Superior temporal gyrus (tissue), 1 donor: ENCODE results near the gene PGBD2.
"Not testable (repeated sequence)": the region's sequence is repeated elsewhere in the genome, so short reads cannot be mapped to it uniquely, and the experiment has no call there.

ENCODE experiments used
- DNase-seq: peaks from one replicate; pipeline ENCODE4 v3.0.0-alpha.2; 2016; ENCODE audit errors: extremely low spot score

Gene PGBD2

DNA sequence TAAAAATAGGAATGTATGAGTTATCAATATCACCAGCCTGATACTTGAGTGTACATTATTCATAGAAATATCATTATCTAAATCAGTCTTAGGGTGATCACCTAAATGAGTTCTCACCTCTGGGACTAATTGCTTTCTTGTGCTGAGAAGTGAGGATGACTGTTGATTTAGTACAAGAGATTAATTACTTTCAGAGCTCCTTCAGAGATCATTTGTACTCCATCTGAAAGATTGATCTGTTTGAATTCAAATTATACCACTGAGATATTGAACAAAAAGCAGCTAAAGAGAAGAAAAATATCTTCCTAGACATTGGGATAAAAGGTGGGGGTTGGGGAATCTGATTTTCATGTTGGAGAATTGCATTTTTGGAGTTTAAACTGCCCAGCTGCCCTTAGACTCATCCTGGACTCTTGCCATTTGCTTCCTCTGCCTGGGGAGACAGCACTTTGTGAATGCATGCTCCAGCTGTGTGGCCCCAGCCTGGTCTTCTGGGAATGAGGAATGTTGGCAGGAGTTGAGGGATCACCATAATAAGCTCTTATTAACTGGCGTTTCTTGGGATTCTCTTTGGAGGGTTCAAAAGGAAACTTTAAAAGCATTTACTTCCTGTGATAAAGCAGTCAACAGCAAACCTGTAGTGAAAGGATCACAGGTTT lies 19.7 kb upstream of the PGBD2 start:
- no peak for DNase-seq

DNA sequence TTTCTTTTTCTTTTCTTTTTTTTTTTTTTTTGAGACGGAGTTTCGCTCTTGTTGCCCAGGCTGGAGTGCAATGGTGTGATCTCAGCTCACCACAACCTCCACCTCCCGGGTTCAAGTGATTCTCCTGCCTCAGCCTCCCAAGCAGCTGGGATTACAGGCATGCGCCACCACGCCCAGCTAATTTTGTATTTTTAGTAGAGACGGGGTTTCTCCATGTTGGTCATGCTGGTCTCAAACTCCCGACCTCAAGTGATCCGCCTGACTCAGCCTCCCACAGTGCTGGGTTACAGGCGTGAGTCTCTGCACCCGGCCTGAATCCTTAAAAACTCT lies 16.2 kb upstream of the PGBD2 start:
- DNase-seq, result not testable (repeated sequence)

DNA sequence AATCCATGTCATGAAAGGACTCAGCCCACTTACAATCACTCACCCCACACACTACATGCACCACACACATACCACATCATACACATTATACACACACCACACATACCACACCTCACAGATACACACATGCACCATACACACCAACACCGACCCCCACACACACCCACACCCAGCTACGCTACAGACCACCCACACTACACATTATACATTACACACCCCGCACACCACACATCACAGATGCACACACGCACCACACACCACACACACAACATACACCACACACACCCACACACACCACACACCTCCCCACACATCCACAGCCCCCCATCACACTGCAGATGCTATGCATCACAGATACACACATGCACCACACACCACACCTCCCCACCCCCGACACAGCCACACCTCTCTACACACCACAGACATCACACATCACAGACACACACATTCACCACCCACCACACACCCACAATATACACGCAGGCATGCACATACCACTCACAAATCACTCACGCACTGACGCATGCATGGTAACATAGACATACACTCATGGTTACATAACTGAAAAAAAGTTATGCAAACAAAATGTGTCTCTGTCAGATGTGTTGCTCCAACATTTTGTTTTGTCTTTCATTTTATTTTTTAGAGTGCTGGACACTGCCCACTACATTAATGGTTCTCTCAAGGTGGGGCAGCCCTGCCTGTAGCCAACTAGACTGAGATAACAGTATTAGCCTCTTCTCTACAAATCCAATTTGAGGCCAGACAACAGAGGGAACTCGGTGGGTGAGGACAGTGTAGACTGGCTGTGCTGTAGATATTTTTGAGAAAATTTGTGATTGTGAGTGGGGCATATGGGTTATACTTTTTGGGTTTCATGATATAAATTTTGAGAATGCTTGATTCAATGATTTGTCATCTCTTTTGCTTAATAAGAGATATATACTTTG lies 15.2 kb upstream of the PGBD2 start:
- DNase-seq, result no peak

DNA sequence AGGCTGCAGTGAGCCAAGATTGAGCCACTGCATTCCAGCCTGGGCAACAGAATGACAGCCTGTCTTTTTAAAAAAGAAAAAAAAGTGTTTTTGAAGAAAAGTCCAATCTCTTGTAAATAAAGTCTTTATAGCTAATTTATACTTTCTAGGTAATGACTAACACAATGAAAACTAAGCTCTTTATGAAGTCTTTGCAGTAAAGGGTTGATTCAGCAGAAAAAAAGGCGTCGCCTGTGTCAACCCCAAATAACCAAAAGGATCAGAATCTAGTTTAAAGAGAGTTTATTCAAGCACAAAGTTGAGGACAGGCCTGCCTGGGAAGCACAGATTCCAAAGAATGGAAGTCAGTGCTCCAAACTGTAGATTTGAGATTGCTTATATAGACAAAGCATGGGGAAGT lies 14.3 kb upstream of the PGBD2 start:
- DNase-seq, result no peak

DNA sequence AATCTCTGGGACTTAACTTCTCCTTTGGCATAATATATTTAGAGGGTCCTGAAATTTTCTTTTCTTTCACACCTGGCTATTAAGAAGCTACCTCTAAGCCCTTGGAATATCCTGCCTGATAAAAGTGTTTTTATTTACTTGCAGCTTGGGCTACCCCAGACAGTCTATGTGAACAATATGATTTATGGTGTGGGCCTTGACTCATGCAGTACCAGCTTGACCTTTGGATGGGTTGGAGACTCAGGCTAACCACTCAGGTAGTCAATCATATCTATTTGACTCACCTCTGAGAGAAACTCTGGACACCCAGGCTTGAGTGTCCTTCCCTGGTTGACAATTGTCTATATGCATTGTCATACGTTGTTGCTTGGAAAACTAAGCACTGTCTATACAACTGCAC lies 13.4 kb upstream of the PGBD2 start:
- no peak for DNase-seq

DNA sequence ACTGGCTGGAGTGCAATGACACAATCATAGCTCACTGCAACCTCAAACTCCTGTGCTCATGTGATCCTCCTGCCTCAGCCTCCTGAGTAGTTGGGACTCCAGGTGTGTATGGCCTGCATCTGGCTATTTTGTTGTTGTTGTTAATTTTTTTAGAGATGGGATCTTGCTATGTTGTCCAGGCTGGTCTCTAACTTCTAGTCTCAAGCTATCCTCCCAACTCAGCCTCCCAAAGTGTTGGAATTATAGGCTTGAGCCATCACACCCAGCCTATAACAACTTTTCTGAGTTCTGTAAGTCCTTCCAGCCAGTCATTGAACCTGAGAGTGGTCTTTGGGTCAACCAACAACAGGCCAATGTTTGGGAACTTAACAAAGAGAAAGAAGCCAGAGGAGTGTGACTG lies 11.2 kb upstream of the PGBD2 start:
- DNase-seq, result no peak

DNA sequence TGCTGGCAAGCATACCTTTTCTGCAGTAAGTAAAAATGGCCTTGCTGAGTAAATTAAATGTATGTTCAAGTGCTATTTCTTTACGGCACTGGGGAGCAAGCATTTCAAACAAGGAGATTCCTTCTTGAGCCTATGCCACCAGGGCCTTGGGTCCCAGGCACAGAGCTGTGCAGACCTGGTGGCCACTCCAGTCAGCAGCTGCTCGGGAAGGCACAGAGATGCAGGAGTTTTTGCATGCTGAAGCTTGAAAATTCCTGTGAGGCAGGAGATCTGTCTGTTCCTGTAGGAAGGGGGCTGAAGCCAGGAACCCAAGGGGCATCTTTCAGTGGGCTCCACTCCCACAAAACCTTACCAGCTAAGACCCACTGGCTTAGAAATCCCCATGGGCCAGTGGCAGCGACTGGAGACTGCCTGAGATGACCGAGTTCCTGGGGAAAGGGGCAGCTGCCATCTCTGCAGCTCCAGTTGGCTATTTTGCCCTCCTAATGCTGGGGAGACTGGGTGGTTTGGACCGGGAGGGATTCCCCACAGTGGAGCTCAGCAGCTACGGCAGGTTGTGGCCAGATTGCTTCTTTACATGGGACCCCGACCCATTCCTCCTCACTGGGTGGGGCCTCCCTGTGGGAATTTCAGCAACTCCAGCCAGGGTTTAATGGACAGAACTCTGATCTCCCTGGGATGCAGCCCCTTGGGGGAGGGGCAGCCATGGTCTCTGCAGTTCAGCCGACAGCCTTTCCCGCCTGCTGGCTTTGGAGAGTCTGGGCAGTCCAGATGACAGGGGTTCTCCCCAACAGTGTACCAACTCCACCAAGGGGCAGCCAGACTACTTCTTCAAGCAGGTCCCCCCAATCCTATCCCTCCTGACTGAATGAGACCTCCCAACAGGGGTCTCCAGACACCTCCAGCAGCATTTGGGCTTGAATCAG lies 8.4 kb upstream of the PGBD2 start:
- DNase-seq, result no peak

DNA sequence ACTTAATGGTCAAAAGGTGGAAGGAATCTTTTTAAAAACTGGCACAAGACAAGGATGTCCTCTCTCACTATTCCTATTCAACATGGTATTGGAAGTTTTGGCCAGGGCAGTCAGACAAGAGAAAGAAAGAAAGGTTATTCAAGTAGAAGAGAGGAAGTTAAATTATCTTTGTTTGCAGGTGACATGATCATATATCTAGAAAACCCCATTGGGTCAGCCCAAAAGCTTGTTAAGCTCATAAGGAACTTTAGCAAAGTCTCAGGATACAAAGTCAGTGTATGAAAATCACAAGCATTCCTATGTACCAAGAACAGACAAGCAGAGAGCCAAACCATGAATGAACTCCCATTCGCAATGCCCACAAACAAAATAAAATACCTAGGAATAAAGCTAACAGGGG lies 5.4 kb upstream of the PGBD2 start:
- no peak for DNase-seq

DNA sequence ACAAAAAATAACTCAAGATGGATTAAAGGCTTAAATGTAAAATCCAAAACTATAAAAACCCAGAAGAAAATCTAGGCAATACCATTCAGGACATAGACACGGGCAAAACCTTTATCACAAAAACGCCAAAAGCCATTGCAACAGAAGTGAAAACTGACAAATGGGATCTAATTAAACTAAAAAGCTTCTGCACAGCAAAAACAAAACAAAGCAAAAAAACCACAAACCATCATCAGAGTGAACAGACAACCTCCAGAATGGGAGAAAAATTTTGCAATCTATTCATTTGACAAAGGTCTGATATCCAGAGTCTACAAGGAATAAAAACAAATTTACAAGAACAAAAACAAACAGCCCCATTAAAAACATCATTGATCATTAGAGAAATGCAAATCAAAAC lies 4.5 kb upstream of the PGBD2 start:
- DNase-seq, result no peak

DNA sequence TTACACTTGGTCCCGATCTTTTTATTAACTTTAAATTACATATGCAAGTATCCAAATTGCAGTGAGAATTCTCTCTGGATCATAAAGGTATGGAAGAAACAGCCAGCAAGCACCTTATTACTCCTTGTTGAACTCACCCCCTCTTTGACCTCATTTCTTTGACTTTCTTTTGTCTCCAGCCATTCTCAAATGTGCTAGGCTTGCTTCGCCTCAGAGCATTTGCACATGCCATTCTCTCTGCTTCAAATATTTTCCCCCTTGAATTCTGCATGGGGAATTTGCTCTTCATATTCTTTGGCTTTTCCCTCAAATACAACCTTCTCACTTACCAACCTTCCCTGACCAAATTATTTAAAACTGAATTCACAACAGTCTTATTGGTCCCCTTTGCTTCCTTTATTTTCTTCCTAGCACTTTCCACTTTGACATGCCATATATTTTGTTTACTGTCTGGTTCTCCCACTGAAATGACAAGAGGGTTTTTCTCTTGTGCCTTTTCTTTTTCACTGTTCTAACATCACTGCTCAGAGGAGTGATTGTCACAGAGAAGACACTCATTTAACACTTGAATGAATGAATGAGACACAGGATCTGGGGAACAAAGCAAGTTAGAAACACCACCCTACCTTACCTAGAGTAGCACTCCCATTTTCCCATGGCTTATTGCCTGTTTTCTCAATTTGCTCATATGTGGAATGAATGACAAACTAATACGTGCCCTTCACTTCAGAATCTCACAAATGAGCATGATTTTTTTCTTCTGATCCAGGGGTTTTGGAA lies 1.4 kb upstream of the PGBD2 start:
- DNase-seq, result no peak

DNA sequence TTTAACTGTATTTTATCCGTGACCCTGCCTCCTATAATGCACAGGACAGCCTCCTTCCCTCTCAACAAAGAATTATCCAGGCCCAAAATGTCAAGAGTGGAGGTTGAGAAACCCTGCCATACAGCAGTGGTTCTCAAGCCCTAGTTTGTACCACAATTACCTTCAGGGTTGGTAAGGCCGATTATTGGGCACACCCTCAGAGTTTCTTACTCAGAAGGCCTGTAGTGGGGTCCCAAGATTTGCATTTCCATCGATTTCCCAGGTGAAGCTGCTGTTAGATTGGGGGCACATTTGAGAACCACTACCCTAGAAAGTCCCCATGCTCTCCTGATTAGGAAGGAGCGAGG lies 400 bp upstream of the PGBD2 start:
- DNase-seq, result no peak

DNA sequence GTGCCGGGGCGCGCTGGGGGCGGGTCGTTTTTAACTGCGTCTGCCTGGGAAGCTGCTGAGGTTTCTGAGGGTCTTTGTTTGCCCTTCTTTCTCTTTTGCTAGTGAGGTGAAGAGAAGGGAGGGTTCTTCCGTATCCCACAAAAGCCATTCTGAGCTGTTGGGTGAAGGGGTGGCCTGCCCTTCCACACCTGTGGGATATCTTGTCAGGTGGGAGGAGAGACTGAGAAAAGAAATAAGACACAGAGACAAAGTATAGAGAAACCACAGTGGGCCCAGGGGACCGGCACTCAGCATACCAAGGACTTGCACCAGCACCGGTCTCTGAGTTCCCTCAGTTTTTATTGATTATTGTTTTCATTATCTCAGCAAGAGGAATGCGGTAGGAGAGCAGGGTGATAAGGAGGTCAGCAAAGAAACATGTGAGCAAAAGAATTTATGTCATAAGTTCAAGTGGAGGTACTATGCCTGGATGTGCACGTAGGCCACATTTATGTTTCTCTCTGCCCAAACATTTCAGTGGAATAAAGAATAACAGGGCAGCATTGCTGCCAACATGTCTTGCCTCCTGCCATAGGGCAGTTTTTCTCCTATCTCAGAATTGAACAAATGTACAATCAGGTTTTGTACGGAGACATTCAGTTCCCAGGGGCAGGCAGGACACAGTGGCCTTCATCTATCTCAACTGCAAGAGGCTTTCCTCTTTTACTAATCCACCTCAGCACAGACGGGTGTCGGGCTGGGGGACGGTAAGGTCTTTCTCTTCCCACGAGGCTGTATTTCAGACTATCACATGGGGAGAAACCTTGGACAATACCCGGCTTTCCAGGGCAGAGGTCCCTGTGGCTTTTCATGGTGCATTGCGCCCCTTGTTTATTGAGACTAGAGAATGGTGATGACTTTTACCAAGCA lies 972 bp downstream of the PGBD2 start:
- no peak for DNase-seq

DNA sequence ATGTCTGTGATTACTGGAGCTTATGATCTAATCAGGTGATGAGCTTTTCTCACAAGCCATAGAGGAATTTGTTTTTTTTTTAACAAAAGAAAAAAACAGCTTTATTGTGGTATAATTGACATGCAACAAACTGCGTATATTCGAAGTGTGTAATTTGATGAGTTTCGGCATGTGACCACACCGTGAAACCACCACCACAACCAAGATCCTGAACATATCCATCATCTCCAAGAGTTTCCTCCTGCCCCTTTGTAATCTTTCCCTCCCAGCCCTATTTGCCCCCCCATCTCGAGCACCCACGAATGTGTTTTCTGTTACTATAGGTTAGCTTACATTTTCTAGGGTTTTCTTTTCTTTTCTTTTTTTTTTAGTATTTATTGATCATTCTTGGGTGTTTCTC lies 4.7 kb downstream of the PGBD2 start:
- no peak for DNase-seq

DNA sequence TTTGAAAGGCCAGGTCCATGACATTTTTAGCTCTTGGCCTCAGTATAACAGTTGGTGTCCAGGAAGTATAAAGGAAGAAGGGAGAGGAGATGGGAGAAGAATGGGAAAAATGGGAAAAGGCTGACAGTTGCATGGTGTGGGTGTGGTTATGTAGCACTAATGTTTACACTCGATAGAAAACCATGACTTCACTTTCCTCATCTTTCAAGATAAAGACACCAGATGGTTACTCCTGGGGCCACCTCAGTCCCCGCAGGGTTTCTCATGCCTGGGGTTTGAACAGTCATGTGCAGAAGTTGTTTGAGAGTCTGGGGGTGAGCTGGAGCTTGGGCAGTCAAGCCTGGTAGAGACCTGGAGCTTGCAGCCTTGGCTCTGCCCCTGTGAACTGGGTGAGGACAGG lies 7.9 kb downstream of the PGBD2 start:
- DNase-seq, result no peak

DNA sequence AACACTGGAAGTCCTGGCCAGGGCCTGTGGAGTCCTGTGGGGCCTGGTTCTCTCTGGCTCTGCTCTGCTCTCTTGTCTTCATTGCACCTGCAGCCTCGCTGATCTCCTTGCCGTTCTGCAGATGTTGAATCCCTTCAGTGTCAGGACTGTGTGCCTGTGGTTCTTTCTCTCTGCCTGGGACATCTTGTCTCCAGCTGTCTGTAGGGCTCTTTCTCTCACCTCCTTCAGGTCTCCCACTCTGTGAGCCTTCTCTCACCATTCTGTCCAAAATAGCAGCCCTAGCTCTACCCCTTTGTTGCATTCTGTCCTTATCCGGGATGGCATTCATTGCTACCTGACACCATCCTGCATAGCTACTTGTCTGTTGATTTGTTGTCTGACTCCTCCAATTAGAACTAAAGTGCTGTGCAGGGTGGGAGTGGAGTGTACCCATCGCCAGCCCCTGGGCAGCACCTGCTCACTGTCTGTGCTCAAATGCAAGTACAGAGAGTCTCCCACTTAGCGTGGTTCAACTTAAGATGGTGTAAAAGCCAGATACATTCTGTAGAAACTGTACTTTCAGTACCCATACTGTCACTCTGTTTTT lies 8.9 kb downstream of the PGBD2 start:
- DNase-seq, result no peak

DNA sequence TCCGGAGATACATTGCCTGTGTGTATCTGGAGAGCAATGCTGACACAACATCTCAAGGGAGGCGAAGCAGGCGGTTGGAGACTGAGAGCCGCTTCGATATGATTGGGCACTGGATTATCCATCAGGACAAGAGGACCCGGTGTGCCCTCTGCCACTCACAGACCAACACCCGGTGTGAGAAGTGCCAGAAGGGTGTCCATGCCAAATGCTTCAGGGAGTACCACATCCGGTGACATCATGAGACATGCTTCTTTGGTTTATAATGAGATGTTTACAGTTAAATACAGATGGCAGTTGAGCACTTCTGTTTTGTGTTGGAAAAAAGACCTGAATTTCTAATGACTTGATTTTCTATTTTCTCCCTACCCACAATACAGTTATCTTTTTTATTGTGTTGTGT lies 12.1 kb downstream of the PGBD2 start:
- DNase-seq, result no peak

DNA sequence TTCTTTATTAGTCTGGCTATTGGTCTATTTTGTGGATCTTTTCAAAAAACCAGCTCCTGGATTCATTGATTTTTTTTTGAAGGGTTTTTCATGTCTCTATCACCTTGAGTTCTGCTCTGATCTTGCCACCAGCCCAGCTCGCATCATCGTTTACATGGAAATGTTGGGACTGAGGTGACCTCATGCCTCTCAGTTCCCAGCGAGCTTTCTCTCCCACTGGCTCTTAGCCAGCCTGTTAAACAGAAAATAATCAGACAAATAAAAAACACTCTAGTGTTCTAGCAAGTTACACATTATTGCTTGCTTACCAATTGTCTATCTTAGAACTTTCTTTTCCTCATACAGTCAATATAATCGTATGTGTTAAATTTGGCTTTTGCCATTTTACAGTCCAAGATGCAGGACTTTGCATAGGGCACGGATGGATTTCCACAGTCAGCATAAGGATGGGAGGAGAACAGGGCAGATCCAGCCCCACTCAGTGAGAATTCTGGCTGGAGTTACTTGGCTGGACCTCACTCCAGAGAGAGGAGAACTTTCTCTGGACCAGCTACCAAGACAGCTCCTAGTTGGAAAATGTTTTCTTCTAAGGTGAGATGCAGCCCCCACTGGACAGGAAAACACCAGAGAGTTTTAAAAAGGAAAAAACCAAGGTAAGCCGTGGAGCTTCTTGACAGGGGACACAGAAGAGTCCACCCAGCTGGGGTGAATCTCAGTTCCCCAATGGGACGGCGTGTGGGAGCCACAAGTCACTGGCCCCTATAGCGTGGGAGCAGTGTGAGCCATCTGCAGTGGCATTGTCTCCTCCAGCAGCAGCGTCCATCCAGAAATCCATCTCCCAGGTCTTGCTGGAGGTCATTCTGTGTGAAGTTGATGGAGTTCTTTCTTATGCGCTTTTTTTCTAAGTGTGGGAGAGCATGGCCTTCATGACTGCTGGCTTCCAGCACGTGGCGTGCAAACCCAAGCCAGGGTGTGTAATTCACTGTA lies 17.6 kb downstream of the PGBD2 start:
- DNase-seq, result peak; percentile 21

DNA sequence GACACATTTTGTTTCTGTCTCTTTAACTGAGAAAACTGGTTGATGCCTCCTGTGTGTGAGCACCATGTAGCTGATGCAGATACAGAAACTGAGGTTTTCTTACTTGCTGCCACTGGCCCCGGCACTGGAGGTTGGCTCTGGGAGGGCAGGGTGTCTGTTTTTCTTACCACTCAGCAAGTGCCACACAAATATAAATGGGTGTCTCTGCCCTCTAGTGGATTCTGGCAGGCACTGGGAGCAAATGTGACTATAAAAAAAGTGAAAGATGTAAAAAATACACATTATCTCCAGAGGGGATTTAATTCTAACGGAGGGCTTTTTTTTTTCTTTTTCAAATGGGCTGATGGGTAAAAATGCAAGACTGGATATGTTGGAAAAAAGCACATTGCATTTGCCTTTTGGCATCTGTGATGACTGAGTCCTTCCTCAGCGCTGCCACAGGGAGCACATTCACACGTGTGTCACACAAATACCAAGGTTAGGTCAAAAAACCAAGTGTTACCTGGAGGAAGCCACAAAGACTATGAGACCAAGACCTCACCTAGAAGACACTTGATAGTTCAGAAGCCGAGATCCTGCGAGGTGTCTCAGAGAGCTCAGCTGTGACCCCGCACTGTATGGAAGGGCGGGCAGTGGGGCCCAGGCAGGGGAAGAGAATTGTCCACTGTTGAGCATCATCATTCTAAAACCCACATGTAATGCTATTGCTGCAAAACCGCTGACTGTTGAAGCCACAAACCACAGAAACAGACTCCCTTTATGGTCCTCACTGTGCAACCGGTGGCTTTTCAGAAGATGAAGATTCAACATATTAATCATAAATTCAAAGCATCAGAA lies 18.9 kb downstream of the PGBD2 start:
- peak; percentile 76 for DNase-seq
